GM19099 (cell line): ENCODE data around the gene PTPRN2.

Experiments
- POLR2A ChIP-seq: IDR thresholded peaks from 3 replicates; pipeline ENCODE4 v1.6.1; 2011; ENCODE audit warnings: low read depth; ENCODE audit not compliant: insufficient read length; ENCODE audit errors: extremely low read depth

Gene PTPRN2

DNA sequence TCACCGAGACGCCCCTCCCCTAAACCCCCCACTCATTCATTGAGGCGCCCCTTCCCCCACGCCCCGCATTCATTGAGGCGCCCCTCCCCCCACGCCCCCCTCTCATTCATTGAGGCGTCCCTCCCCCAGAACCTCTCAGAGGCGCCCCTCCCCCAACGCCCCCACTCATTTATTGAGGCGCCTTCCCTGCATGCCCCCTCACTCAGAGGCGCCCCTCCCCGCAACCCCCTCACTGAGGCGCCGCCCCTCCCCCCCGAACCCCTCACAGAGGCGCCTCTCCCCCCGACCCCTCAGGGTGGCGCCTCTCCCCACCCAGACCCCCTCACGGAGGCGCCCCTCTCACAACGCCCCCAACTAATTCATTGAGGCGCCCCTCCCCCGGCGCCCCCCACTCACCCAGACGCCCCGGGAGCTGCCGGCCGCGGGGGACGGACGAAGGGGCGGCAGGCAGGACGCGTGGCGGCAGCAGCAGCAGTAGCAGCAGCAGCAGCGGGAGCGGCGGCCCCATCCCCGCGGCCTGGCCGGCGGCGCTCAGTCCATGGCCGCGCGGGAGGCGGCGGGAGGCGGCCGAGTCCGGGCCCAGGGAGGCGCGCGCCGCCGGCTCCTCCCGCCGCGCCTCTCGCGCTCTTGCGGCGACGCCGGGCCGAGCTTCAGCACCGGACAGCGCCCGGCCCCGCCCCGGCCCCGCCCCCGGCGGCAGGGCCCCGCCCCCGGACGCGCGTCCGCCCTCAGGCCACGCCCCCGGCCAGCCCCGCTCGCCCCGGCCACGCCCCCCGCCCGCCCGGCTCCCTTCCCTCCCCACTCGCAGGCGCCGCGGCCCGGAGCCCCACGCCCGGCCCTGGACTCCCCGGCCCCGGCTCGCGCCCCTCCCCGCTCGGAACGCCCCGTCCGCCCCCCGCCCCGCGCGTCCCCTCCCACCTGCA is at the start of gene PTPRN2:
Gene PTPRN2 (minus strand): TSS at position 662 of the 923 bp plus-strand sequence.
- TF ChIP-seq POLR2A: no peak

DNA sequence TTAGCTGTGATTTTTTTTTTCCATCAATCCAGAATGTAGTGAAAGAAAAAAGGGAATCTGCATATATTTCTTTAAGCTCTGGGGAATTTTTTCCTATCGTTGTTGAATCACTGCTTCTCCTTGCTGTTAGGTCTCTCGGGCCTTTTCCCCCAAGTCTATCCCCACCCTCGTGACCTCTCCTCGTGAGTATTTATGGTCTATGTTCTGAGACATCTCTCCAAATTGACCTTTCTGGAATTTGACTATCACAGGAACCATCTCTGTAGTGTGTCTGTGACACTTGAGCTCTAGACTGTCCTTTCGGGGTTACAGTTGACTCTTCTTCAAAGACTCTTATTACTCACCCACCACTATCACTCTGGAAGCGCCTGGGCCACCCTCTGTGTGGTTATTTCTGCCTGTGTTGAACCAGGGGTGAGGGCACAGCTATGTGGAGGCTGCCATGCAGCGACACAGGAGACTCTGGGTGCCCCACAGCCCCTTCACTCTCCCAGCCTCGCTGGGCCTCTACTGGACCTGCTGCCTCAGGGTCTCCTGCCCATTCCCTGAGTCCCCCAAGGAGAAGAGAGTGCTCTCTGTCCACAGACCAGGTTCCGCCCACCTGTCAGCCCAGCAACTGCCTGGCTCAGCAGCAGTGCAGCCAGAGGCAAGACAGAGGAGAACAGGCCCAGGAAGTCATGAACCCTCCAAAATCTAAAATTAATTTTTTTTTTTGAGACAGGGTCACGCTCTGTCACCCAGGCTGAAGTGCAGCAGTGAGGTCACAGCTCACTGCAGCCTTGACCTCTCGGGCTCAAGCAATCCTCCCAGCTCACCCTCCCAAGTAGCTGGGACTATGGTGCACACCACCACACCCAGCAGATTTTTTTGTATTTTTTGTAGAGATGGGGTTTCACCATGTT is 45.7 kb upstream of the PTPRN2 start:
- TF ChIP-seq POLR2A: no peak

DNA sequence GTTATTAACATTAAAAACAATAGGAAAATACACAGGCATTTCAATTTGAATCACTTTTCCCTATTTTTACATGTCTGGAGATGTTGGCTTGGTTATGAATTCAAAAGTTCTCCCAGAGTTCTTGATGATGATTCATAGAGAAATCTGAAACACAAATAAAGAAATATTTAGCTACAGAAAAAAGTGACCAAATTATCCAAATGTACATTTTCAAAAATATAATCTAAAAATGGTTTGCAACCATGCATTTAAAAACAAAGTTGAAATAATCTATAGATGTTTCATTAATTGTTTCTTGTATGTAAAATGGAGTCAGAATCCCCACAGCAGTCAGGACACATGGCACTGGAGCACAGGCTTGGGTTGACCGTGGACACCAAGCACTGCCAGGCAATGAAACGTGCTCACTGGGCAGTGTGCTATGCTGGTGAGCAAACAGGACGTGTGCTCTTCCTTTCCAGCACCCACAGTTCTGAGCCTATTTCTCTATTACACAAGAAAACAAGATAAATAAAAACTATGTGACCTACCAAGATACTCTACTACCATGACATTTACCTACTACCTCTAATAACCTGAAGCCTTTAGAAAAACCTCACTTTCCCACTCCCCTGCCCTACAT is 44.1 kb upstream of the PTPRN2 start:
- no peak for TF ChIP-seq POLR2A

DNA sequence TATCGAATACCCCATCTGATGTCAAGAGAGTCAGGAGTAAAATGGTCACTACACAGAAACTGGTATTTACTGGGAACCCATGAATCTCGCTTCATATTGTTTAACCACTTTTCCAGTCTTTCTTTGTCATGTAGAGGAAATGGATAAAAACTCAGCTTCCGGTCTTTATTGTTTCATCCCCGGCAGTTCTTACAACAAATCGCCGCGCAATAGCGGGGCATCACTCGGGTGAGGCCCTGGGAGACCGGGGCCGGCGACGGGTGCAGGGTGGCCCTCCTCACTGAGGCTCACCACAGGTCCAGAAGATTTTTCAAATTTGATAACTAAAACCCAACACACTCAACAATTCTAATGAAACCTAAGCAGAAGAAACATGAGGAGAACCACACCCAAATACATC is 35.6 kb upstream of the PTPRN2 start:
- TF ChIP-seq POLR2A: no peak

DNA sequence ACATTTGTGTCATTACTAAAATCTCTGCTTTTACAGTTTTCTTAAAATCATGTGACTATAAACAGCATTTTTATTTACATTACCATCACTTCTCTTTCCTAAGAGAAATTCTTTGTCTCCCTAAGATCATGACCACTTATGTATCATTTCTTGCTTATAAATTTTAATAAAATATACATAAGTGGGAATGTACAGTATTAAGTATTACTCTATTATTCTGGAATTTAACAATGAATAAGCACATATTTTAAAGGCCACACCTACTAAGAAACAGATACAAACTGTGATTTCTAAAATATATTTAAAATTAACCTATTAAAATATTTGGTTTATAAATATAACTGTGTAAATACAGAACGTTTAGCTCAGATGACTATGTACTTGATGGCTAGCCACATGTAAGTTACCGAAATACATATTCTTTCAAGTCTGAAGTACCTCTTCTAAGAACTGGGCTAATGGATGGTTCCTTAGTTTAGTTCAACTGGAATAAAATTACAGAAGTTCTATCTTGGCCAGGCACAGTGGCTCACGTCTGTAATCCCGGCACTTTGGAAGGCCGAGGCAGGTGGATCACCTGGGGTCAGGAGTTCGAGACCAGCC is 33.3 kb upstream of the PTPRN2 start:
- no peak for TF ChIP-seq POLR2A

DNA sequence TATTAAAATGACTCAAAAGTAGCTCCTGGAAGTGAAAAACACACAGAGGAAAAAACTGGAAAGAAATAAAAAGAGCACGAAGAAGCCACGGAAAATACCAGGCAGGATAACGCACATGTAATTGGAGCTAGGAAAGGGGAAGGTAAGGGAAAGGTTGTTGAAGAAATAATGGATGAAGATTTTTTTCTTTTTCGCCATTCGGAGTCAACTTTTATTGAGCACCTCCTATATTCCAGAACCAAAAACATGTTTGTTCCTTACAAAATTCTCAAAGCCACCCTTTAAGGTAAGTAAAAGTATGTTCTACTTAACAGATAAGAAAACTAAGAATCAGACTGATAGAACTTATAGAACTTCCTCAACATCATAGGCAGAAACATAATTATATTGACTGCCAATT is 32.8 kb upstream of the PTPRN2 start:
- no peak for TF ChIP-seq POLR2A

DNA sequence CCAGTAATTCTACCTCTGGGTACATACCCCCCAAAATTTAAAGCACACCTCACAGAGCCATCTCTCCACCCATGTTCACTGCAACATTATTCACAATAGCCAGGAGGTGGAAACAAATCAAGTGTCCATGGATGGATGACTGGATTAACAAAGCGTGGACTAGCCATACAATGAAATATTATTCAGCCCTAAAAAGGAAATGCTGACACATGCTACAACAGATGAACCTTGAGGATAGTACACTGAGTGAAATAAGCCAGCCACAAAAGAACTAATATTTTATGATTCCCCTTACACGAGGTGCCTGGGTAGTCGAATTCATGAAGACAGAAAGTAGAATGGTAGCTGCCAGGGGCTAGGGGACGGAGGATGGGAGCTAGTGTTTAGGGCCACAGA is 31.1 kb upstream of the PTPRN2 start:
- TF ChIP-seq POLR2A: no peak

DNA sequence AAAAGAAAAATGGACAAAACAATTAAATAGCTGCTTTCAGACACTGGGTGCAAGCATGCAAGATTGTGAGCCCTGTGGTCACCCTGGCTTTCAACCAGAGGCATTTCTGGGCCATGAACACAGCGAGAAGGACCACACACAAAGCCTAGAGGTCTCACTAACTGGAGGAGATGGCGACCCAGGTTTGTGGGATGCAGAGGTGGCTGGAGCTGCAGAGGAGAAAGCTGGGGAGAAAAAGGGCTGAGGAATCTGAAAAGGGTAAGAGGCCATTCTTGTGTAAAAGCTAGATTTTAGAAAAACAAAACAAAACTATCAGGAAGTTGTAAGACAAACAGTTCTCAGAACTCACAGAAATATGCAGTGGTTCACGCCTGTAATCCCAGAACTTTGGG is 30.1 kb upstream of the PTPRN2 start:
- TF ChIP-seq POLR2A: no peak

DNA sequence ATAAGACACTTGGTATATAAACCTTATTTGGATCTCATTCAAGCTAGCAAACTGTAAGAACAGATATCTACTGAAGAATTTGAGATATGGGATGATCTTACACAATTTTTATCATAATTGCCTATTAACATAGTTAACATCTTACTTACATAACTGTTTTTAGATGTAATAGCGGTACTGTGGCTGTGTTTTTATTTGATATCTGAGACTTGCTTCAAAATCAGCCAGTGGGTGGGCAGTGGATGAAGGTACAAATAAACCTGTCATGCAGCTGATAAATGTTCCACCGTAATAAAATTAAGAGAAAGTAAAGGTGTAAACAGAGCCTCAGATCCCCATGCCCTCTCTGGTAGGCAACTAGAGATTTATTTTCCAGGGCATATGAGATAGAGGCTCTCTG is 28.4 kb upstream of the PTPRN2 start:
- TF ChIP-seq POLR2A: no peak

DNA sequence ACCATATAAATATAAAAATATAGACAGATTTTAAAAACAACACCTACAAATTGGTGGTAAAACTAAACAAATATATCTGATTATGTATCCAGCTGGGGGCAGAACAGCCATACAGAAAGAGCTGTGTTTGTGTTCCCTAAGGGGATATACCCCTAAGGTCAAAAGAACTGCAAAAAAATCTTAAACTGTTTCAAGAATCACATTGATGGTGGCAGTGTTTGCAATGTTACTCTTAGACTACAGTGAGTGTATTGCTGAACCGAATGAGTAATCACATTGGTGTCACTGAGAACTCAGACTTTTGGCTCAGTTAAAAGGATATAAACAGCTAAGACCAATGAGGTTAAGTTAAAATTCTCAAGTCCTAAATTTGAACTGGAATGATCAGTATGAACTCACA is 27.1 kb upstream of the PTPRN2 start:
- no peak for TF ChIP-seq POLR2A

DNA sequence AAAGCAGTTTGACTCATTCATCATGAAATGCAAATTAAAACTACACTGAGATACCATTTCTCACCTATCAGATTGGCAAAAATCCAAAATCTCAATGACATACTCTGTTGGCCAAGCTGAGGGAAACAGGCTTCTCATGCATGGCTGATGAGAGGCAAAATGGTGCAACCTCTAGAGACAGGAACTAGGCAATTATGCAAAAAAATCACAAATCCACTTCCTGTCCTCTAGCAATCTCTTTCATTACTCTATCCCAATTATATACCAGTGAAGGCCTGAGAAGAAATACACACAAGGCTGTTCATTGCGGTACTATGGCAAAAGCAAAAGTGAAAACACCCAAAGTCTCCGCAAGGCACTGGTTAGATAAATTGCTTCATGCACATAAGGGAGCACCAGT is 25.9 kb upstream of the PTPRN2 start:
- no peak for TF ChIP-seq POLR2A

DNA sequence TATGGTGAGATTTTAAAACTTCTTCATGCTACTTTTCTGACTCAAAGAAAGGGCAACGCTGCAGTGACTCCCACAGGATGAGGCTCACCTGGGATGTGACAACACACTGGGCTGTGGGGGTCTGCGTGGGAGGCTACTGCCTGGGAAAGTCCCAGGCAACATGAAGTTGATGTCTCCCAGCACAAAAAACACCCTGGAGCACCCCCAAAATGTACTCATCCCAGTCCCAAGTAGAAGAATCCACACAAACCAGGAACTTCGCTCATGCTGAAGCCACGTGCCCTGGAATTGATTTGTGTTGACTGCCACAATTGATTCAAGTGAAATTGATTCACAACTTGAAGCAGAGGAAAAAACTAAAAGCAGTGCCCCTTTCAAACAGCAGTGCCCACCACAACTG is 24.9 kb upstream of the PTPRN2 start:
- TF ChIP-seq POLR2A: no peak

DNA sequence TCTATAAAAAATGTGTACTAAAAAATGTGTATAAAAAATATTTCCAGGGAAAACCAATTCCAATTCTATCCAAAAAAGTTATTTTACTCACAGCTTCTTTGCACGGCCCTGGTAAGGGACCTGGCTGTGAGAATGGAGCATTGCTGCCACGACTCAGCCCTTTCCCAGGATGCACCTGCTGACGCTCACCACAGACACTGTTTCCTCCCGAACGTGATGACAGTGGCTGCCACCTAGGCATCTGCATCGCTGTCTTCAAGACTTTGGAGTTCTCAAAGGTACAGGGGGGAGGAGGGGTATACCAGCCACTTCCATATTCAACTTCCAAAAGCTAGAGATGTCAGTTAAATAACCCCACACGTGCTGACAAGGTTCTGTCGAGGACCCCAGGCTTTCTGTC is 23.9 kb upstream of the PTPRN2 start:
- TF ChIP-seq POLR2A: no peak

DNA sequence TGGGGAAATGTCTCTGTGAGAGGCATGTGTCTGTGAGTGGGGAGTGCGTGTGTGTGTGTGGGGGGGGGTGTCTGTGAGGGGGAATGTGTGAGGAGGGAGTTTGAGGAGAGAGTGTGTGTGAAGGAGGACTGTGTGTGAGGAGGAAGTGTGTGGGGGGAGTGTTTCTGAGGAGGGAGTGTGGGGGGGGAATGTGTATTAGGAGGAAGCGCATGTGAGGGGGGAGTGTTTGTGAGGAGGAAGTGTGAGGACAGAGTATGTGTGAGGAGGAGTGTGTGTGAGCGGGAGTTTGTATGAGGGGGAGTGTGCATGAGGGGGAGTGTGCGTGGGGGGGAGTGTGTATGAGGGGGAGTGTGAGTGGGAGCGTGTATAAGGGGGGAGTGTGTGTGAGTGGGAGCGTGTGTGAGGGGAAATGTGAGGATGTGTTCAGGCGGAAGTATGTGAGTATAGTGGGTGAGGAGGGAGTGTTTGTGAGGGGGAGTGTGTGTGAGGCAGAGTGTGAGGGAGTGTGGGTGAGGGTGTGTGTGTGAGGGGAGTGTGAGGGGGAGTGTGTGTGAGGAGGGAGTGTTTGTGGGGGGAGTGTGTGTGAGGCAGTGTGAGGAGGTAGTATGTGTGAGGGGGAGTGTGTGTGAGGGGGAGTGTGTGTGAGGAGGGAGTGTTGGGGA is 21.8 kb upstream of the PTPRN2 start:
- TF ChIP-seq POLR2A: no peak
